Mucosa of stomach (tissue), 1 donor: Measurements from ENCODE around the gene ARHGEF40.

Experiments
- H3K27me3 ChIP-seq: one replicate; pipeline ENCODE4 v1.7.0; 2013; ENCODE audit warnings: mild to moderate bottlenecking, low read length; ENCODE audit not compliant: control insufficient read depth, insufficient read depth
- H3K36me3 ChIP-seq: one replicate; pipeline ENCODE4 v1.7.0; 2013; ENCODE audit warnings: low read length; ENCODE audit not compliant: control insufficient read depth, insufficient read depth
- H3K4me1 ChIP-seq: one replicate; pipeline ENCODE4 v1.7.0; 2013; ENCODE audit warnings: mild to moderate bottlenecking, low read length; ENCODE audit not compliant: control insufficient read depth, insufficient read depth
- H3K4me3 ChIP-seq: one replicate; pipeline ENCODE4 v1.7.0; 2013; ENCODE audit warnings: low read length
- H3K9ac ChIP-seq: one replicate; pipeline ENCODE4 v1.7.0; 2013; ENCODE audit warnings: mild to moderate bottlenecking, low read length, moderate library complexity
- H3K9me3 ChIP-seq: one replicate; pipeline ENCODE4 v1.7.0; 2013; ENCODE audit warnings: mild to moderate bottlenecking, low read length, moderate library complexity; ENCODE audit not compliant: control insufficient read depth
- donor health status: Pancreatic carcinoma.

Gene ARHGEF40

GRCh38 chr14:21092273-21093011 lies 22.3 kb downstream of the ARHGEF40 start:
- Histone ChIP-seq H3K27me3 (no peaks in the 10 kb centered on the region), H3K9ac (no peak overlapping the region), H3K4me3 (no peak overlapping the region), H3K9me3 (no peaks in the 10 kb centered on the region), H3K4me1 (peaks cover 16% of the 10 kb centered on the region), H3K36me3 (peaks cover 5% of the 10 kb centered on the region)

- Histone ChIP-seq H3K4me1 (peaks cover 19% of the 10 kb centered on the region), H3K9me3 (no peaks in the 10 kb centered on the region), H3K27me3 (no peaks in the 10 kb centered on the region), H3K9ac (no peak overlapping the region), H3K4me3 (no peak overlapping the region), H3K36me3 (peaks cover 5% of the 10 kb centered on the region)
Observed at GRCh38 chr14:21093018-21093417, 22.9 kb downstream of the ARHGEF40 start.

GRCh38 chr14:21093769-21094681 lies 23.9 kb downstream of the ARHGEF40 start:
- no peak overlapping the region for H3K9ac ChIP-seq
- peaks cover 5% of the 10 kb centered on the region for H3K36me3 ChIP-seq
- H3K4me1 ChIP-seq: peaks cover 22% of the 10 kb centered on the region
- H3K27me3 ChIP-seq: no peaks in the 10 kb centered on the region
- H3K4me3 ChIP-seq: no peak overlapping the region
- no peaks in the 10 kb centered on the region for H3K9me3 ChIP-seq

- Histone ChIP-seq H3K9ac (no peak overlapping the region), H3K9me3 (no peaks in the 10 kb centered on the region), H3K4me1 (peaks cover 29% of the 10 kb centered on the region), H3K27me3 (no peaks in the 10 kb centered on the region), H3K36me3 (no peaks in the 10 kb centered on the region), H3K4me3 (no peak overlapping the region)
Observed at GRCh38 chr14:21095430-21096205, 25.5 kb downstream of the ARHGEF40 start.

DNA sequence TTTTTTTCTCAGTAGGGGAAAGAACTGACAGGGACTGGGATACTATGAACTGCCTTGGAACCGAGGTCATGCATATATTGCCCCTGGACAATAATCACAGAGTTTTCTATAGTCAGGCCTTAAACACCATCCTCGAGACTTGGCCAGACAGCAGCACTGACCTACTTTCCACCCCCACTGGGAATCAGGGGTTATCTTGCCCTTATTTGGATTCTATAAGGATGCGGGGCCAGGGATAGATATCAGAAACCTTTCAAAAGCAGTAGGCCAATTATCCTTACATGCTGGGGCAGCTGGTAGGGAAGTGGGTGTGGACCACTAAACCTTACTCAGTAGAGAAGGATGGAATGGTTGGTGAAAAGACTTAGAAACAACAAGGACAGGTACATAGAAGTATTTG lies 26.3 kb downstream of the ARHGEF40 start:
- Histone ChIP-seq H3K9me3 (no peaks in the 10 kb centered on the region), H3K4me3 (no peak overlapping the region)

GRCh38 chr14:21096978-21097635 lies 27.0 kb downstream of the ARHGEF40 start:
- Histone ChIP-seq H3K4me3 (no peak overlapping the region), H3K36me3 (no peaks in the 10 kb centered on the region), H3K4me1 (peaks cover 44% of the 10 kb centered on the region), H3K9ac (peak overlapping the region; percentile 3), H3K9me3 (no peaks in the 10 kb centered on the region), H3K27me3 (no peaks in the 10 kb centered on the region)

More for the DNA sequence above, 26.3 kb downstream of the ARHGEF40 start:
- Histone ChIP-seq H3K9ac (no peak overlapping the region), H3K36me3 (no peaks in the 10 kb centered on the region), H3K27me3 (no peaks in the 10 kb centered on the region), H3K4me1 (peaks cover 37% of the 10 kb centered on the region)

DNA sequence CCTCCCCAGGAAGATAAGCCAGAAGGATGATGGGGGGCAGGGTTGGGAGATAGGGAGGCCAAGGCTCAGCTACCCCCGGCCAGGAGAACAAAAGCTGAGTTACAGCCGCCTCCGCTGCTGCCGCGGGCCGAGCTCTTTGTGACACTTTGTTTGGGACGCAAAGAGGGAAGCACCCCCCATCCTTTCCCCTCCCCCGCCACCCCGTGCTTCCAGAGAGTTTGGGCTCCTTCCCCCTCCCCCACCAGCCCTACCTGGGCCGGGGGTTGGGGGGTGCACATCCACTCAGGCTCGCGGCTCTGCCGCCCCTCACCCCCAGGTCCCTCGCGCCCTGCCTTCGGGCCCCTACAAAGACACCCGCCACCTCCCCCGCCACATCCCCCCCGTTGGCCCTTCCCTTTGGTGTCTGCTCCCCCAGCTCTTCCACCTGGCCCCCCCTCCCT lies 27.6 kb downstream of the ARHGEF40 start:
- no peak overlapping the region for H3K4me3 ChIP-seq
- H3K9me3 ChIP-seq: no peaks in the 10 kb centered on the region
- H3K9ac ChIP-seq: peak overlapping the region; percentile 3
- H3K27me3 ChIP-seq: no peaks in the 10 kb centered on the region
- no peaks in the 10 kb centered on the region for H3K36me3 ChIP-seq
- peaks cover 49% of the 10 kb centered on the region for H3K4me1 ChIP-seq

GRCh38 chr14:21098076-21098891 lies 28.2 kb downstream of the ARHGEF40 start, which contains the start of gene ZNF219:
ZNF219 (minus strand) TSS chr14:21098655; CDS start chr14:21093591, 5,064 bp downstream.
- Histone ChIP-seq H3K27me3 (no peaks in the 10 kb centered on the region), H3K36me3 (no peaks in the 10 kb centered on the region), H3K9me3 (no peaks in the 10 kb centered on the region), H3K9ac (peak within 1 kb of the TSS; percentile 72), H3K4me1 (peaks cover 55% of the 10 kb centered on the region), H3K4me3 (peak within 1 kb of the TSS; percentile 15)

DNA sequence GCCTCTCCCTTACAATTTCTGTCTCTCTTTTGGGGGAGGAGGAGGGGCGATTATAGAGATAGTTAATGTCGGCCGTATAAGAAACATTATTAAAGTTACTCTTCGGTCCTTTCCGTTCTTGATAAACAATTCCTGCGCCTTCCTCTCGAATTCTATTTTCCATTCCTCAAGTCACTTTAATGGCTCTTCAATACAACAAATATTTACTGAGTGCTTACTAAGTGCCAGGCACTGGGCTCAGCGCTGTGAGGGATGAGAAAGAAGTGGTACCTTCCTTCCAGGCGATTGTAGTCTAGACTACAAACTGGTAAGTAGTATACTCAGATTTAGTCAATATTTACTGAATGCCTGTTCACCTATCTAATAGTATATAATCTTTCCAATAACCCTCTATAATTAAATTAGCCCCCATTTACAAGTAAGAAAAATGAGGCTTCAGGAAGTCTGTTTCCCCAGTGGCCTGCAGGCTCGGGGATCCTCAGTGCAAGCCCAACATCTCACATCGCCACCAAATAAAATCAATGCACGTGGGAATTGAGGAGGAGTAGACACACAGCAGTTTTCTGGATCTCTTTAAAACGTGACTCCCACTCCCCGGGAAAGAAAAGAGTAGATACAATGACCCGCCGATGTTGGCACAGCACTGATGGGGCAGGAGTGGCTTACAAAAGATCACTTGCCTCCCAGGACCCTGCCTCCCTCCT lies 28.9 kb downstream of the ARHGEF40 start:
- H3K4me3 ChIP-seq: peak overlapping the region; percentile 15
- H3K4me1 ChIP-seq: peaks cover 57% of the 10 kb centered on the region
- no peaks in the 10 kb centered on the region for H3K9me3 ChIP-seq
- peak overlapping the region; percentile 72 for H3K9ac ChIP-seq
- H3K27me3 ChIP-seq: no peaks in the 10 kb centered on the region
- no peaks in the 10 kb centered on the region for H3K36me3 ChIP-seq

DNA sequence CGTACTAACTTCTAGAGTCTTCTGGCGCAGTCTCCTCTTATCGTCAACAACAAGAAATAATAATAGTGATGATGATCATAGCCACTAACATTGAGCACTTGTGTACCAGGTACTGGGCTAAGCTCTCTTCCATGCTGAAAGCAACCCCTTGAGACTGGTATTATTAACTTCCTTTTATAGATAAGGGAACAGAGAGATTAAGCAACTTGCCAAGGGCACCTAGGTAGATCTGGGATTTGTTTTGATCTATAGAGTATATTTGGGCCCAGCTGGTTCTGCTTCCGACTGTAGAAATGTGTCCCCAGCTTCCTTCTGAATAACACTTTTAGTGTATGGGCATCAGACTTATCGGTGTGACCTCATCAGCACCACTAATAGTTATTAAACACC lies 29.5 kb downstream of the ARHGEF40 start:
- Histone ChIP-seq H3K4me3 (no peak overlapping the region), H3K4me1 (peaks cover 60% of the 10 kb centered on the region), H3K9ac (no peak overlapping the region)

More for the DNA sequence above, 29.5 kb downstream of the ARHGEF40 start:
- Histone ChIP-seq H3K36me3 (no peaks in the 10 kb centered on the region), H3K9me3 (no peaks in the 10 kb centered on the region), H3K27me3 (no peaks in the 10 kb centered on the region)
